Breast epithelium (tissue), 3 donors: ENCODE data around the gene GORASP1.

Experiments used
- CTCF ChIP-seq, 3 donors: fragments of 450-650 bp; IDR thresholded peaks; one replicate each; pipeline ENCODE4 v1.5.1; 2016 to 2017; ENCODE audit warnings: antibody characterized with exemption in 3 of 3, mild to moderate bottlenecking in 3 of 3, moderate library complexity in 3 of 3
- POLR2A ChIP-seq: fragments of 450-650 bp; IDR thresholded peaks from one replicate; pipeline ENCODE4 v1.6.1; 2016; ENCODE audit warnings: antibody characterized with exemption, mild to moderate bottlenecking, moderate library complexity
- POLR2AphosphoS5 ChIP-seq, 3 donors: sonication (generic); formaldehyde crosslinking; IDR thresholded peaks; one replicate each; pipeline ENCODE4 v1.6.1; 2017; ENCODE audit warnings: antibody characterized with exemption in 3 of 3

DNA sequence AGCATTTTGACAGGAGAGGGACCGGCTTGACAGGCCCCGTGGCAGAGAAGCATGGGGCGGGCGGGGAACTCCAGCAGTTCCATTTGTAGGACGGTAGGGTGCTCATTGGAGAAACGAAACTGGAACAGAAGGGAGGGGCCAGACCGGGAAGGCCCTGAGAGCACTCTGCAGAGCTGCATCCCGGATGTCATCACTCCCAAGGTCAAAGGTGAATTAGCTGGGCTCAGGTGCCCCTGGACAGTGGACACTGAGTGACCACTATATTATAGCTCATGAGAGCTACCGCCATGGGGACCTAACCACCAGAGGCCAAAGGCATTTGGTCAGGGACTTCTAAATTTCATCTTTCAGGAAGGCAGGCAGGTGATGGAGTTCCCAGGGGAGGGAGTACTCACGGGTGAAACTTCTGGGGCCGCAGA is 38.7 kb upstream of the GORASP1 start:
- TF ChIP-seq CTCF (IDR thresholded peaks at IDR 0.05) (no peak), POLR2A (no peak), POLR2AphosphoS5 (IDR thresholded peaks at IDR 0.05) (no peak)
